22Rv1 (cell line): ENCODE results near the gene RAD50.

Experiments used
- CTCF ChIP-seq: fragments of 450-650 bp; IDR thresholded peaks from 2 replicates; pipeline ENCODE4 v1.5.1; 2017; ENCODE audit warnings: mild to moderate bottlenecking
- ZFX ChIP-seq: fragments of 450-650 bp; IDR thresholded peaks from 2 replicates; pipeline ENCODE4 v1.6.1; 2017; ENCODE audit warnings: antibody characterized with exemption, borderline replicate concordance

GRCh38 chr5:132688536-132689339 lies 132.0 kb downstream of the RAD50 start:
- TF ChIP-seq ZFX, result no peak
- no peak for TF ChIP-seq CTCF
